GM12878 (cell line): ENCODE measurements around the gene CXCL17. TPM values are rescaled to one million over a fixed set of nuclear protein-coding genes. Genes with fewer than 3 reads are reported as not detected.

Experiments
- ATAC-seq: fragments of 200-7000 bp; cut with Tn5 transposase; 3 replicates; pipeline ENCODE4 v1.9.1; 2020; ENCODE audit warnings: mild to moderate bottlenecking, moderate library complexity
- BruUV-seq: library from RNA; stranded (reverse); fragments of 400-500 nt; replicated peaks from 2 replicates; lab custom pipeline; 2021; lab: Mats Ljungman, UMichigan
- CTCF ChIA-PET: fragments of 300-600 bp; sonication (Branson Sonifier 250); formaldehyde crosslinking; extraction: SDS; loops from one replicate; lab custom pipeline; 2021; ENCODE audit warnings: inconsistent platforms; lab: Yijun Ruan, JAX
- POLR2A ChIA-PET: fragments of 350-600 bp; formaldehyde crosslinking; extraction: SDS; loops from one replicate; lab custom pipeline; 2021; ENCODE audit warnings: inconsistent platforms; lab: Charles Lee
- RAD21 ChIA-PET: fragments of 300-600 bp; sonication (Branson Sonifier 250); formaldehyde crosslinking; loops from one replicate; lab custom pipeline; 2023; ENCODE audit warnings: antibody characterized with exemption; ENCODE audit not compliant: unreplicated experiment; lab: Charles Lee
- SMC1A ChIA-PET: fragments of 300-600 bp; sonication (Branson Sonifier 250); formaldehyde crosslinking; loops from one replicate; lab custom pipeline; 2023; ENCODE audit not compliant: unreplicated experiment, uncharacterized antibody; lab: Charles Lee
- DNase-seq: peaks from one replicate; pipeline ENCODE4 v3.0.0-alpha.2; 2011; ENCODE audit warnings: low read depth, low spot score
- FAIRE-seq: peaks from 3 replicates; lab custom pipeline; 2011; peaks lifted over from hg19 to GRCh38; lab: Jason Lieb, UNC
- H2AFZ ChIP-seq: 2 replicates; pipeline ENCODE4 v1.6.0; 2011; ENCODE audit warnings: low read depth, low read length, control low read depth; ENCODE audit not compliant: control insufficient read depth
- H3K27ac ChIP-seq: 2 replicates; pipeline ENCODE4 v1.5.1; 2011; ENCODE audit warnings: control low read depth; ENCODE audit not compliant: control insufficient read depth, insufficient read depth
- H3K27me3 ChIP-seq, 2 experiments: replicated peaks in 1 of 2; 2 replicates each; pipeline versions ENCODE4 v1.6.0 to v1.6.1; 2011; ENCODE audit warnings: low read length in 1 of 2; ENCODE audit not compliant: control insufficient read depth in 2 of 2, insufficient read depth in 2 of 2
- H3K36me3 ChIP-seq, 2 experiments: 2 replicates each; pipeline ENCODE4 v1.5.1; 2011; ENCODE audit warnings: low read length in 1 of 2; ENCODE audit not compliant: control insufficient read depth in 2 of 2, insufficient read depth in 2 of 2
- H3K4me1 ChIP-seq: 2 replicates; pipeline ENCODE4 v1.6.1; 2011; ENCODE audit warnings: mild to moderate bottlenecking, low read length, moderate library complexity, mixed read lengths; ENCODE audit not compliant: control insufficient read depth, insufficient read depth
- H3K4me2 ChIP-seq: 2 replicates; pipeline ENCODE4 v1.6.0; 2011; ENCODE audit warnings: control low read depth; ENCODE audit not compliant: control insufficient read depth, insufficient read depth
- H3K4me3 ChIP-seq: fragments of 200-600 bp; sonication (generic); 2 replicates; pipeline ENCODE4 v1.5.1; 2016
- H3K79me2 ChIP-seq: 2 replicates; pipeline ENCODE4 v1.6.0; 2011; ENCODE audit warnings: low read length; ENCODE audit not compliant: control insufficient read depth, insufficient read depth
- H3K9ac ChIP-seq: 2 replicates; pipeline ENCODE4 v1.8.0; 2011; ENCODE audit warnings: low read length, control low read depth, mixed read lengths; ENCODE audit not compliant: control insufficient read depth, insufficient read depth
- H3K9me3 ChIP-seq: replicated peaks from 3 replicates; pipeline ENCODE4 v1.5.1; 2011; ENCODE audit warnings: mild to moderate bottlenecking, low read length; ENCODE audit not compliant: control insufficient read depth, insufficient read depth
- H4K20me1 ChIP-seq: 2 replicates; pipeline ENCODE4 v1.6.0; 2011; ENCODE audit not compliant: control insufficient read depth, insufficient read depth
- BMI1 ChIP-seq: fragments of 450-650 bp; IDR thresholded peaks from 2 replicates; pipeline ENCODE4 v1.6.1; 2016; ENCODE audit warnings: mild to moderate bottlenecking, moderate library complexity, borderline replicate concordance
- BRCA1 ChIP-seq: IDR thresholded peaks from 2 replicates; pipeline ENCODE4 v1.6.1; 2011; ENCODE audit warnings: low read depth, low read length, improper control_type of control experiment
- ESRRA ChIP-seq: IDR thresholded peaks from 2 replicates; pipeline ENCODE4 v1.6.1; 2012; ENCODE audit warnings: mild to moderate bottlenecking, low read length, improper control_type of control experiment
- IKZF1 ChIP-seq: fragments of 450-650 bp; conservative IDR thresholded peaks from 2 replicates; pipeline ENCODE4 v1.6.1; 2017; ENCODE audit warnings: antibody characterized with exemption, mild to moderate bottlenecking
- IRF4 ChIP-seq: IDR thresholded peaks from 2 replicates; pipeline ENCODE4 v1.6.1; 2011; ENCODE audit warnings: low read depth, low read length
- JUNB ChIP-seq: IDR thresholded peaks from 2 replicates; pipeline ENCODE4 v1.6.1; 2016; ENCODE audit warnings: antibody characterized with exemption, mild to moderate bottlenecking
- LARP7 ChIP-seq: fragments of 450-650 bp; IDR thresholded peaks from 2 replicates; pipeline ENCODE4 v1.6.1; 2017; ENCODE audit warnings: mild to moderate bottlenecking
- MLLT1 ChIP-seq: fragments of 450-650 bp; IDR thresholded peaks from 2 replicates; pipeline ENCODE4 v1.6.1; 2016; ENCODE audit warnings: mild to moderate bottlenecking
- NR2F1 ChIP-seq: fragments of 450-650 bp; conservative IDR thresholded peaks from 2 replicates; pipeline ENCODE4 v1.6.1; 2017; ENCODE audit warnings: mild to moderate bottlenecking
- PAX8 ChIP-seq: fragments of 450-650 bp; IDR thresholded peaks from 2 replicates; pipeline ENCODE4 v1.6.1; 2017; ENCODE audit warnings: mild to moderate bottlenecking, moderate library complexity
- PBX3 ChIP-seq: IDR thresholded peaks from 2 replicates; pipeline ENCODE4 v1.6.1; 2011; ENCODE audit warnings: mild to moderate bottlenecking, low read depth, low read length, moderate library complexity; ENCODE audit not compliant: insufficient replicate concordance
- POLR2A ChIP-seq: IDR thresholded peaks from 2 replicates; pipeline ENCODE4 v1.6.1; 2011; ENCODE audit warnings: low read depth, mild to moderate bottlenecking, low read length
- SMAD5 ChIP-seq: IDR thresholded peaks from 2 replicates; pipeline ENCODE4 v1.6.1; 2016; ENCODE audit warnings: antibody characterized with exemption, low read depth
- SREBF2 ChIP-seq: IDR thresholded peaks from 2 replicates; pipeline ENCODE4 v1.6.1; 2012; ENCODE audit warnings: mild to moderate bottlenecking, low read length
- ZNF274 ChIP-seq: IDR thresholded peaks from one replicate; pipeline ENCODE4 v1.8.0; 2011; ENCODE audit not compliant: insufficient read length, insufficient read depth
- WGBS: methylation state at CpG from one replicate; pipeline ENCODE4 v1.1.6; 2016; ENCODE audit warnings: low lambda C conversion rate; ENCODE audit not compliant: insufficient replicate concordance, insufficient coverage; ENCODE audit errors: missing lambda C conversion rate; 5-methylcytosine and 5-hydroxymethylcytosine counted together
- in situ Hi-C: fragments of 300-500 bp; cut with MboI; formaldehyde crosslinking; loops from 9 replicates; pipeline ENCODE4 v1.14.3; 2018; ENCODE audit warnings: mixed read lengths
- intact Hi-C: fragments of 100-400 bp; cut with micrococcal nuclease; formaldehyde crosslinking; loops from one replicate; pipeline ENCODE4 v1.14.2; 2022; ENCODE audit not compliant: unreplicated experiment
- polyA plus RNA-seq, 11 experiments: library from polyadenylated mRNA; depleted of rRNA in 4 of 11; unstranded in 6 of 11; stranded (reverse) in 5 of 11; fragments of >200 nt; fragmentation: Nextera tagmentation in 4 of 11; fragmentation: Illumina TruSeq in 1 of 11; extraction: Ambion mirVana in 4 of 11; extraction: Trizol in 1 of 11; gene quantifications; 1 replicate in 1 of 11; 2 replicates in 10 of 11; pipeline versions ENCODE4 v1.2.1 to v1.2.3, GENCODE V29; 2011 to 2016; ENCODE audit warnings: inconsistent platforms in 2 of 11, missing spikeins in 2 of 11, low read depth in 1 of 11
- total RNA-seq, 4 experiments: library from RNA; depleted of rRNA in 3 of 4; stranded (reverse); fragments of >200 nt in 3 of 4; fragmentation: Illumina TruSeq in 1 of 4; extraction: Trizol in 1 of 4; gene quantifications; 2 replicates each; pipeline versions ENCODE4 v1.2.1 to v1.2.3, GENCODE V29; 2013 to 2021

CXCL17 gene
- total and polyA plus RNA-seq, 10 of the 15 experiments (the other 5 are each of a cell fraction or from before 2014, with no cell fraction given), result 0.13 to 0.24 (median 0.15) TPM; not detected in 7

GRCh38 chr19:42410371-42410770 is 32.4 kb downstream of the CXCL17 start:
- ATAC-seq (no peak), FAIRE-seq (no peak), DNase-seq (no peak)
- intact Hi-C loops, result no loop called here
- WGBS, result 88% methylated on average over 28 of the region's 30 CpGs
- no TSS peak for BruUV-seq
- no peak overlapping the region for H3K4me2 ChIP-seq
- no peak overlapping the region for H3K4me3 ChIP-seq
- ChIA-PET RAD21 (interaction anchor here (0.6 kb wide), 1 partner anchor 23 kb away, joined by 3 read pairs; no protein-coding TSS in a partner anchor), CTCF (interaction anchor here (1.2 to 1.3 kb wide), 2 partner anchors 10 to 13 kb away, joined by 4 read pairs; no protein-coding TSS in a partner anchor), SMC1A (interaction anchor here (1.4 kb wide), 1 partner anchor 14 kb away, joined by 4 read pairs; no protein-coding TSS in a partner anchor), POLR2A (no interaction called here)
- H2AFZ ChIP-seq, result no peak overlapping the region
- H3K27ac ChIP-seq, result no peak overlapping the region
- peaks cover 3 to 5% of the 10 kb centered on the region in 2 experiments; a peak in 3 of 4 replicates for H3K36me3 ChIP-seq
- no peaks in the 10 kb centered on the region for H3K27me3 ChIP-seq
- no peaks in the 10 kb centered on the region for H3K4me1 ChIP-seq
- no peaks in the 10 kb centered on the region for H3K79me2 ChIP-seq
- no peaks in the 10 kb centered on the region for H4K20me1 ChIP-seq
- no peak overlapping the region for H3K9ac ChIP-seq
- H3K9me3 ChIP-seq, result no peaks in the 10 kb centered on the region
- TF ChIP-seq SMAD5 (no peak), MLLT1 (no peak), IRF4 (no peak), BMI1 (no peak), POLR2A (no peak), JUNB (no peak), BRCA1 (no peak), LARP7 (no peak), SREBF2 (no peak), NR2F1 (no peak), ESRRA (no peak), PBX3 (no peak), ZNF274 (no peak), IKZF1 (no peak), PAX8 (no peak)
- in situ Hi-C loops, result no loop called here
